Right hindlimb (tissue), 1 donor: ENCODE data around the gene SLC35C1.
"Not testable (repeated sequence)": the region's sequence is repeated elsewhere in the genome, so short reads cannot be mapped to it uniquely, and the experiment has no call there.

Experiments used
- DNase-seq: peaks from one replicate; pipeline ENCODE4 v3.0.0-alpha.2; 2018

Gene SLC35C1

DNA sequence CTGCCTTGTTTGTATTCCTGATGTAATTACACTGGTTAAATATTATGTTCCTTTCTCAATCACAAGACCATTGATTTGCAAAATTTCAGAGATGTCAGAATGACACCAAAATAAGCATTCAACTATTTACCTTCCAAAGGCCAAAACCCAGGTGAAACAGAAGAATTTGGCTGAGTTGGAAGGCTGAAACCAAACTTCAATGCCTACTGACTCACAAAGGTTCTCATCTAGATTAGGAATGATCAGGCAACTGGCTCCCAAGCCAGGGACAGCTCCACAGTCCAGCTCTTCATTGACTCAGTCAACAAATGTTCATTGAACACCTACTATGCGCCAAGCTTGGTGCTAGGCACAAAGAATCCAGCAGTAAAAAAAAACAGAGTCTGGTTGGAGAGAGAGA lies 13.4 kb upstream of the SLC35C1 start:
- DNase-seq: no peak

DNA sequence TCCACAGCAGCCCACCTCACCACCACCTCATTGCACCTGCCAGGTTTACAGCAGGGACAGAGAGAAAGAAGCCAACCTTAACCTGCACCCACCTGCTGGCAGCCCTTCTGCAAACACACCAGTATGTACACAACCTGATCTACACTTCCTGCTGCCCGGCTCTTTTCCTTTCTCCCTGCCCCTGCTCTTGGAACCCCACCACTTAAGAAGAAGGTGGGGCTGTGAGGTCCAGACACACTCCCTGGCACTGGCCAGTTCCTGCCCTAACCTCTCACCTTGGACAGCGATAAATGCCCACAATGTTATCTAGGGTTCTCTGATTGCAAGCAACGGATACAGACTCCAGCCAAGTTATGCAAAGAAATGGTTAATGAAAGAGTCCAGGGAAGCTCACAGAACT lies 10.8 kb upstream of the SLC35C1 start:
- DNase-seq: no peak

DNA sequence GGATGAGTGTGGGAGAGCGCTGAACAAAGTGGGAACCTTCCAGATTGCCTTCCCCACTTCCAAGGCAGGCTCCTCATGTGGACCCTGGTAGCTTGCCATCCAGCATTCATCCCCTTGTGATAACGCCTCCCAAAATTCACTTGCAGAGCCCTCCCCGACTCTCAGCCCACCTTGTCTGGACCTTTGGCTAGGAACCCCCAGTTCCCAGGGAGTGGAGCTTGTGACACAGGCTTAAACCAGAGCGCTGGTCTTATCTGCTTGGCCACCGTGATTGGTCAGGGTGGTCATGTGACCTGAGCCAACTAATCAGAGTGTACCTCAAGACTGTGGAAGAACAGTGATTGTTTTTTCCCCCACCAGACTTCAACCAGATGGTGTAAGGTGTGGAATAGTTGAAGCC lies 9.6 kb upstream of the SLC35C1 start:
- DNase-seq: no peak

DNA sequence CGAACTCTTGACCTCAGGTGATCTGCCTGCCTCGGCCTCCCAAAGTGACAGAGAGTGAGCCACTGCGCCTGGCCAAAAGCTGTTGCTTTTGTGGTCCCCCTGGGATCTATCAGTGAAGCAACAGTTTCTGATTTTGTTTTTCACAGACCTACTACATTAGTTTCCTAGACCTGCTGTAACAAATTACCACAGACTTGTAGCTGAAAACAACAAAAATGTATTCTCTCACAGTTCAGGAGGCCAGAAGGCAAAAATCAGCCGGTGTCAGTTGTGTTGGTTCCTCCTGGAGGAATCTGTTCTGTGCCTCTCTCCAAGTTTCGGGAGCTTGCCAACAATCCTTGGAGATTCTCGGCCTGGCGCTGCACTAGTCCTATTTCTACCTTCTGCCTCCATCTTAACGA lies 8.5 kb upstream of the SLC35C1 start:
- DNase-seq: no peak

DNA sequence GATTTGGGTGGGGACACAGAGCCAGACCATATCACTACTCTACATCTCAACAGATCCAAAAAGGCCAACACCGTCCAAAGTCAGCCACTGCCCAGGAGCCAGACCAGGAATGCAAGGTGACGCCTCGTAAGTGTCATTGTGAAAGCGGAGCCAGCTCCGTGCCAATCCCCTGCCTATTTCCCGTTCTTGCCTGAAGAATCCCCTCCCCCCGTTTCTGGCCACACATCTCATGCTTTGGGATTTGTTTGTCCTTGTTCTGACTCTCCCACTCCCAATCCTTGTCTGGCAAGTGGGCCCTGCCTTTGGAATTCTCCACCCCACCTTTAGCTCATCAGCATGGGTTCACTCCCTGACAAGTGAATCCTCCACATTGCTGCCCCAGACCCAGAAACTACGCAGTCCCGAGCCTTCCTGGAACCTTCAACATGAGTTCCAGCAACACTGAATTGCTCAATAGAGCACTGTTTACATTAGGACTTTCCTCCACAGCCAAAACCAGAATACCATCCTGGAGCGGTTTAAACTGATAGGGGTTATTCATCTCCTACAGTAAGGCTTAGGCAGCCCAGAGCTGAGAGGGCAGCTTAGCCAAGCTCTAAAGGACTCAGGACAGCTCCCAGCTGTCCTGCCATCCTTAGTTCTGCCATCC lies 6.0 kb upstream of the SLC35C1 start:
- no peak for DNase-seq

DNA sequence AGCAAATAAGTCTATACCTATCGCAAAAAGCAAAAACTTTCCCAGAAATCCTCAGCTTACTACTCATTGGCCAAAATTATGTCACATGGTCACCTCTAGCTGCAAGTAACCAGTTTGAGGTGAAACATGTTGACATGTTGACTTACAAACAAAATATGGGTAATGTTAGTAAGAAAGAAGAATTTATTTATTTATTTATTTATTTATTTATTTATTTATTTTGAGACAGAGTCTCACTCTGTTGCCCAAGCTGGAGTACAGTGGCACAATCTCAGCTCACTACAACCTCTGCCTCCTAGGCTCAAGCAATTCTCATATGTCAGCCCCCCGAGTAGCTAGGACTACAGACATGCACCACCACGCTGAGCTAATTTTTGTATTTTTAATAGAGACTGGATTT lies 5.4 kb upstream of the SLC35C1 start:
- DNase-seq: no peak

DNA sequence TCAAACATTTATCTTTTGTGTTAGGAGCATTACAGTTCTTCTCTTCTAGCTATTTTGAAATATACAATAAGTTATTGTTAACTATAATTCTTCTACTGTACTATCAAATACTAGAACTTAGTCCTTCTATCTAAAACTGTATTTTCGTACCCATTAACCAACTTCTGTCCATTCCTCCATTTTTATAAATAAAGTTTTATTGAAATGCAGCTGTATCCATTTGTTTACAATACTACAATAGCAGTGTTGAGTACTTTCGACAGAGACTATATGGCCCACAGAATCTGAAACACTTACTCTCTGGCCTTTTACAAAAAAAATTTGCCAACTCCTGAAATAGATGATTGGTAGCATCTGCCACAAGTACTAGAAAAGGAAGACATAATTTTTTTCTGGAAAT lies 4.7 kb upstream of the SLC35C1 start:
- DNase-seq: no peak

DNA sequence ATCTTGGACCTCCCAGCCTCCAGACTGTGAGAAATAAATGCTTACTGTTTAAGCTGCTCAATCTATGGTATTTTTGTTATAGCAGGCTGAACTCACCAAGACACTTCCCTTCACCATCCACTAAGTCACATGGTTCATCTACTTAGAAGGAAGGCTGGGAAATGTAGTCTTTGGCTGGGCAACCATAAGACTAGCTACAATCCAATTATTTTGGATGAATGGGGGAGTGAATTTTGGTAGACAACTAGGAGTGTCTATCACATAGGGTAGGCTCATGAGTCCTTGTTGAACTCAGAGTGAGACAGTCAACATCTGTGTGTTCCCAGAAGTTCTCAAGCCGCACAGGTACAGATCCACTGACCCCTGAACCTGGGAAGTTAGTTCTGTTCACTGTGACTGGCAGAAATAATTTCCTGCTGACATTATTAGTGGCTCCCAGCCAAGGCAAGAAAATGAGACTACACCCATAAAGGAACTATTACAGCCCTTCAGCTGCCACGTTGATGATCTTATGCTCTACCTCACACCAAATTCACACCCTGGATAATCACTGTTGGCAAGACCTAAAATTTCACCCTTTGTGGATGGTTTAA lies 3.1 kb upstream of the SLC35C1 start:
- DNase-seq: no peak

DNA sequence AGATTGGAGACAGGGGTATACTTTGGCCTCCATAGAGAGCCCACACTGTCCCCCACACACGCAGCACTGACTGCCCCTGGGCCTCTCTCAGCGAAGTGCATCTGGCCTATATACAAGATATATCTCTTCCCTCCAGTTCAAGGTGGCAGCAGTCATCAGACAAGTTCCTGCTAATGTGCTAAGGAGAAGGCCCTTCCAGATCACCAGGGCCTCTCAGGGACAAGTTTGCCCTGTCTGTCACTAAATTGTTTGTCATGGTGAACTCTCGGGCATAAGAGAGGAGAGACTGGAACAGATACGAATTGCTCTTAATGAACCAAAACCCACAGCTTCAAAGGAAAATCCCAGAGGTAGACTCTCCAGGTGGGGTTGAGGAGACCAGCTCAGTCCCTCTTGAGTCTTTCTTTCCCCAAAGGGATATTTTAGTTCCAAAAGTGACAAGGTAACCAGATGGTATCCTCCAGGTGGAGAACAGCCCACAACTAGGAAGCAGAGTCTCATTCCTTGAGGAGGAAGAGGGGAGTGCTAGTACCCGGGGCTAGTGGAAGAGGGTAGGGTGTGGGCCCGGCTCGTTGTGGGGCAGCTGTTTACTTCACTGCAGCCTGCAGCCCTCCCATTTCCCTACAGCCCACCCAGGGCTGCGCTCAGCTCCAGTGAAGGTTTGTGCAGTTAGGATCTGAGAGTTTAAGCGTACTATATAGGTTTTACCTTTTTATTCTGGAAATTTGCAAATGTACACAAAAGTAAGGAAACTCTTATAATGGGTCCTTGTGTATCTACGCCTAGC lies 2.2 kb upstream of the SLC35C1 start:
- no peak for DNase-seq

DNA sequence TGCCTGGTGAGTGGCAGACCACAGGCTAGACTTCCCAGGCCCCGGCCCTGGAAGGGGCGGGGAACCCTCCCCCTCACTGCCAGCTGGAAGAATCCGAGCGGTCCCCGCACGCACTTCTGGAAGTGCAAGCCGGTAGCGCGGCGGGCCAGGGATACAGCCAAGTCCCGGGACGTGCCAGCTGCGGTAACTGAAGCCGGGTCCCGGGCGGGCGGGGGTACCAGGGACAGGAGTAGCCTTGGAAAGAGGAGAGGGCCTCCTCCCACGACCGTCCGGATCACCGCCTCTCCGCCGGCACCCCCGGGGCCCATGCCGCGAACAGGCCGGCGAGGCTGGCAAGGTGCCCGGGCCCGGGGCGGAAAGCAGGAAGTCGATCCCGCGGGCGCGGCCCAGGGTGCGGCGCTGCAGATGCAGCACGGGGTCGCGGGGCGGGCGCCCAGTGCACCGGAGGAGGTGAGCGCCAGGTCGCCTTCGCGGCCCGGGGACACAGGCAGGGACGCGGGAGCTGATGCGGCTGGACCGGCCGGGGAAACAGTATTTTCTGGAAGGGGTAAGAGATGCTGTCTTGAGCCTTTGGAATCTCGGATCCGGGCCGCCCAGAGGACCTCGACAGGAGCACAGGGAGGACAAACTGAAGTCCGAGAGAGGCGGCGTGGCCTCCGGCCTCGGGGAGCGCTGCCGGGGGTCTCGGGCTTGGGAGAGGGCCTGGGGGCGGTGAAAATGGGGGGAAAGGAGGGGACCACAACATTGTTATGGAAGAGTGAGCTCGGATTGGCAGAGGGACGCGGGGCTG lies 783 bp upstream of the SLC35C1 start:
- DNase-seq: peak; percentile 85

DNA sequence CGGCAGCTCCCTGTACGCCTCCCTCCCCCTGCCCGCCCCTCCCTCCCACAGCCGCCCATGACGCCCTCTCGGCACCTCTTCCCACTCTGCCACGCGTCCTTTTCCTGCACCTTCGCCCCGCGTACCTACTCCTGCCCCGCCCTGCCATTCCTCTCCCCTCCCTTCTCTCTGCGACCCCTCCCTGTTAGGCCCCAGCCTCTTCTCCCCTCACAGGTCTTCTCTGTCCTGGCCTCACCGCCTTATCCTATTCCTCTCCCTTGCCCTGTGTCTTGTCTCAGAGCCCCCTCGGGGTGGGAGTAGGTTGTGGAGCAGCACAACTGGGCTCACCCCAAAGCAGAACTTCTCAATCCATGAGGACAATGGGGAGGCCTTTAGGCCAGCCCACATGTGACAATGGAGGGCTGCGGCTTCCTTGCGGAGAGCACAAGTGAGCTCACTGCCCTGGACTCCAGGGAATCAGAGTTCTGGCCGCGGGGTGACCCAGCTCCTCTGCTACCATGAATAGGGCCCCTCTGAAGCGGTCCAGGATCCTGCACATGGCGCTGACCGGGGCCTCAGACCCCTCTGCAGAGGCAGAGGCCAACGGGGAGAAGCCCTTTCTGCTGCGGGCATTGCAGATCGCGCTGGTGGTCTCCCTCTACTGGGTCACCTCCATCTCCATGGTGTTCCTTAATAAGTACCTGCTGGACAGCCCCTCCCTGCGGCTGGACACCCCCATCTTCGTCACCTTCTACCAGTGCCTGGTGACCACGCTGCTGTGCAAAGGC lies 539 bp downstream of the SLC35C1 start:
- DNase-seq: peak; percentile 61

DNA sequence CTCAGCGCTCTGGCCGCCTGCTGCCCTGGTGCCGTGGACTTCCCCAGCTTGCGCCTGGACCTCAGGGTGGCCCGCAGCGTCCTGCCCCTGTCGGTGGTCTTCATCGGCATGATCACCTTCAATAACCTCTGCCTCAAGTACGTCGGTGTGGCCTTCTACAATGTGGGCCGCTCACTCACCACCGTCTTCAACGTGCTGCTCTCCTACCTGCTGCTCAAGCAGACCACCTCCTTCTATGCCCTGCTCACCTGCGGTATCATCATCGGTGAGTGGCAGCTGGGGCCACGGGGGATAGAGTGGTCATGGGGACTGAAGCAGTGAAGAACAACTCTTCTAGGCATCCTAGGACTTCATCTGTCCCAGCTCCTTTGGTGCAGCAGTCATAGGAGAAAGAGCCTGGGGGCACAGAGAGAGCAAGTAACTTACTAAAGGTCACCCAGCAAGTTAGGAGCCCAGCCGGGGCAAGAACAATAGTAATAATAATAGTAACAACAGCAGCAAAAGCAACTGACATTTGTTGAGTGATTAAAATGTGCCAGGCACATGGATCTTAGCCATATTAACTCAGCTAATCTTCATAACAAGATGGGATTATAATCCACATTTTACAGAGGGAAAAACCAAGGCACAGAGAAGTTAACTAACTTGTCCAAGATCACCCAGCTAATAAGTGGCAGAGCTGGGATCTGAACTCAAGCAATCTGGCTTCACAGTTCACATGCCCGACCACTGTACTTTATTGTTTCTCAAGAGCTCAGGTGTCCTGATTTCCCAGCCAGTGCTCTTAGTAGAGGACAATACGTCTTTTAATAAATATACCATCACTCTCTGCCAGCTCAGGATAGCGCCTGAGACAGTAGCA lies 1.4 kb downstream of the SLC35C1 start:
- no peak for DNase-seq

DNA sequence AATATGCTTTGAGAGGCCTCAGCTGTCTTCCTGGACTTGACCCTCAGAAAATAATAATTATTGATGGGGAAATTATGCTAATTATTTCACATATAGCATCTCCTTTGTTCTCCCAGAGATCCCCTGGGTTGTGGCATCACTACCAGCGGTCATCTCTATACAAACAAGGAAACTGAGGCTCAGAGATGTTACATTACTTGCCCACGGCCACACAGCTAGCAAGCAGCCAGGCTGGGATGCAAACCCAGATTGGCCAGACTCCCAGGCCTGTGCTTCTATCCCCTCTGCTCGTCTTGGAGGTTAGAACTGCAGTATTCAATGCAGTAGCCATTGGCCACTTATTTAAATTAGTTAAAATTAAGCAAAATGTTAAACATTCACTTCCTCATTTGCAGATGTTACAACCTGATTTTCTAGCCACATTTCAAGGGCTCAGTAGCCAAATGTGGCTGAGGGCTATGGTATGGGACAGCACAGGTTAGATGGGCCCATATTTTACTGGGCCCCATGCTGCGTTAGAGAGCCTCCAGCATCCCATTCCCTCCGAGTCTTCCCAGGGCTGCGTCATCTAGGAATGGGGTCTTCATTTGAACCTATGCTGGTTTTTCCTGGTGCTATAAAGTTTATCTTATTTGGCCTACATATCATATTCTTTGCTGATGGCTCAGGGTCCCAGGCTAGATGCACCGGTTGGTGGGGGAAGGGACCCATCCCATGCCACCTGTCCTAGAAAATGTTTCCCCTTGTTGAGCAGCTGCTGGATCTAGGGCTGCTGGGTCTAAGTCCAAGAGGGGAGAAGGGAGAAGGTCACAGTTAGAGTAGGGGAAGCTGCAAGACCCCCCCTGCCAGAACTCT lies 2.2 kb downstream of the SLC35C1 start:
- DNase-seq: no peak

DNA sequence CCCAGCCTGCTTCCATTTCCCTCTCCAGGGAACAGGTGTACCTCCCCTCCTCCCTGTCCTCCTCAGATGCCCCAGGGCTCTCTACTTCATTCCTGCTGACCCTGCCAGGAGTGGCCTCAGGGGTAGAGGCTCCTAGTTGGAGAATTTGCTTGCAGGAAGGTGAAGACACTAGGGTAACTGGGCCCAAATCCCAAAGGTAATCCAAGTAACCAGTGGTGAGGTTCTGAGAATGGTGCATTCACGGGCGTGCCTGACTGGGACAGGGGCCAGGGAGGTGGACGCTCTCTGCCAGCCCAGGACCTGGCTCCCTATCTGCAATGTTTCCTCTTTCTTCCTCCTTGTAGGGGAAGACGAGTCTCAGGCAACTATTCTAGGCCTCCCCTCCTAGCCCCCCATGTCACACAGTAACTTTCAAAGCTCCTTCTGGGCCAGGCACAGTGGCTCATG lies 2.9 kb downstream of the SLC35C1 start:
- DNase-seq: no peak

DNA sequence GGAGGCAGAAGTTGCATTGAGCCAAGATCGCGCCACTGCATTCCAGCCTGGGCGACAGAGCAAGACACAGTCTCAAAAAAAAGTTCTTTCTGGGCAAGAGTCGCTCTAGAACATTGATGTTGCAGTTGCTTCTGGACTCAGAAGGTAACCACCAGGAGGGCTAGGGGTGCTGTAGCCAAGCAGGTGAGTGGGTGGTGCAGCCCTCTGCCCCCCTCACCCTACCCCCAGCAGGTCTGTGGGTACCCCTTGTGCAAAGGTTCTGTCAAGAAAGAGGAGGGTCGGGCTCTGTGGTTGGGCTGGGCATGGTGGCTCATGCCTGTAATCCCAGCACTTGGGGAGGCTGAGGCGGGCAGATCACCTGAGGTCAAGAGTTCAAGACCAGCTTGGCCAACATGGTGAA lies 3.5 kb downstream of the SLC35C1 start:
- not testable (repeated sequence) for DNase-seq

DNA sequence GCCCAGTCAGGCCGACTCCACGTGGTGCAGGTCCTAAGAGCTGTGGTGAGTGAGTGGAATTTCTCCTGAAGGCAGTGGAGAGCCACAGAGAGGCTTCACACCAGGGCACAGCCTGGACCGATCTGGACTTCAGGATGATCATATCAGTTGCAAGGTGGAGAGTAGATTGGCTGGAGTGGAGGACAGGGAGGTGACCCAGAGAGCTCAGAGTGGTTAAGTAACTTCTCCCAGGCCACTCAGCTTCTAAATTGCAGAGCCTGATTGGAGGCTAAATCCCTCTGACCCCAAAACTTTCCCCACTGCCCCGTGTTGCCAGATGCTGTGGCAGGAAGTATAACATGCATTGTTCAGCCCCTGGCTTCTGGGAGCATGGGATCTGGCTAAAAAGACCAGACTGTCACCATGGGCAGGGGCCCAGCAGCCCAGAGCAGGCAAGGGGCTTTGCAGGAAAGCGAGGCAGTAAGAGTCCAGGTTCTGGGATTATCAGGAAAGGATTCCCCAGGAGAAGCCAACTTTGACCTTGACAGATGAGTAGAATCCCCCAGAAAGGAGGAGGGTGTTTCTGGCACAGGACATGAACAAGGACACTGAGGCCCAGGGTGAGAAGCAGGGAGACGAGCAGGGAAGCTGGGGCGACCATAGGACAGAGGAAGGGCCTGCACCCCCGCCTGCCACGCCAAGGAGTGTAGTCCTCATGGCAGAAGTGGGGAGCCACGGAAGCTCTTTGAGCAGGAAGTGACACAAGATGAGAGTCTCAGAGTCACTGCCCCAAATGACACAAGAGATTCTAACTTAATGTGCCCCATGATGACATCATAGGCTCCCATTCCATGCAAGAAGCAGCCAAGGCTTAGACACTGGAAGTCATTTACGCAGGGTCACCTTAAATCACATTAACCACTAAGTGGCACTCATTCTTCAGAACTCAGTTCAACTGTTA lies 4.8 kb downstream of the SLC35C1 start:
- no peak for DNase-seq

DNA sequence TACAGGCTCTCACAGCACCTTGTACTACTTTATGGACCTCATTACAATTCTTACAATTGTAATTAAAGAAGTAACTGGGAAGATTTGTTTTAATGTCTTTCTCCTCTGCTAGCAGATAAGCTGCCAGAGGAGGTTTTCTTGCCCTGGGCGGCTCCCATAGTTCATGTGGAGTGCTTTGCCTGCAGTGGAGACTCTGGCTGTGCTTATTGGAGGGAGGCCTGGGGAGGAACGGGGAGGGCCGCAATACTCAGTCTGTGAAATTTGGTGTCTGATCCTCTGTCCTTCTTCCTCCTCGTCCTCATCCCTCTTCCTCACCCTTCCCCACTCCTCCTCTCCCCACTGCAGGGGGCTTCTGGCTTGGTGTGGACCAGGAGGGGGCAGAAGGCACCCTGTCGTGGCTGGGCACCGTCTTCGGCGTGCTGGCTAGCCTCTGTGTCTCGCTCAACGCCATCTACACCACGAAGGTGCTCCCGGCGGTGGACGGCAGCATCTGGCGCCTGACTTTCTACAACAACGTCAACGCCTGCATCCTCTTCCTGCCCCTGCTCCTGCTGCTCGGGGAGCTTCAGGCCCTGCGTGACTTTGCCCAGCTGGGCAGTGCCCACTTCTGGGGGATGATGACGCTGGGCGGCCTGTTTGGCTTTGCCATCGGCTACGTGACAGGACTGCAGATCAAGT lies 5.6 kb downstream of the SLC35C1 start:
- DNase-seq: no peak

DNA sequence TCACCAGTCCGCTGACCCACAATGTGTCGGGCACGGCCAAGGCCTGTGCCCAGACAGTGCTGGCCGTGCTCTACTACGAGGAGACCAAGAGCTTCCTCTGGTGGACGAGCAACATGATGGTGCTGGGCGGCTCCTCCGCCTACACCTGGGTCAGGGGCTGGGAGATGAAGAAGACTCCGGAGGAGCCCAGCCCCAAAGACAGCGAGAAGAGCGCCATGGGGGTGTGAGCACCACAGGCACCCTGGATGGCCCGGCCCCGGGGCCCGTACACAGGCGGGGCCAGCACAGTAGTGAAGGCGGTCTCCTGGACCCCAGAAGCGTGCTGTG lies 6.1 kb downstream of the SLC35C1 start:
- no peak for DNase-seq
